ENCODE data around the gene MICALL2.

GRCh38 chr7:1483079-1483478 lies 23.8 kb upstream of the MICALL2 start:
- TF ChIP-seq CTCF (IDR thresholded peaks at IDR 0.05) (no peak), ZFX (IDR thresholded peaks at IDR 0.05; ENCODE audit: borderline replicate concordance) (no peak)

All from 22Rv1 (cell line).